Esophagus squamous epithelium (tissue), 5 donors: ENCODE measurements around the gene BRAF. TPM values are rescaled to one million over a fixed set of nuclear protein-coding genes. Genes with fewer than 3 reads are reported as not detected.

Experiments used
- DNase-seq: peaks from one replicate; lab custom pipeline; 2025; lab: John Stamatoyannopoulos, UW
- H3K27ac ChIP-seq, 4 donors: fragments of 200-600 bp; sonication (generic); one replicate each; pipeline ENCODE4 v1.5.1; 2016 to 2019; ENCODE audit warnings: mild to moderate bottlenecking in 1 of 4
- H3K27me3 ChIP-seq, 4 donors: fragments of 200-600 bp; sonication (generic); 1 replicate in 3 of 4; 2 replicates in 1 of 4; pipeline versions ENCODE4 v1.5.1 to v1.6.0; 2017 to 2021; ENCODE audit warnings: antibody characterized with exemption in 1 of 4
- H3K36me3 ChIP-seq, 3 donors: fragments of 200-600 bp; sonication (generic); one replicate each; pipeline ENCODE4 v1.5.1; 2016 to 2019
- H3K4me1 ChIP-seq, 3 donors: fragments of 200-600 bp; sonication (generic); one replicate each; pipeline ENCODE4 v1.5.1; 2017 to 2019
- H3K4me3 ChIP-seq, 4 donors: fragments of 200-600 bp; sonication (generic); 1 replicate in 3 of 4; 2 replicates in 1 of 4; pipeline ENCODE4 v1.5.1; 2016 to 2019; ENCODE audit warnings: mild to moderate bottlenecking in 2 of 4, moderate library complexity in 1 of 4
- H3K9me3 ChIP-seq, 3 donors: fragments of 200-600 bp; sonication (generic); one replicate each; pipeline ENCODE4 v1.5.1; 2016 to 2019
- CTCF ChIP-seq, 6 experiments: fragments of 450-650 bp in 4 of 6; fragments of 200-600 bp in 2 of 6; sonication (generic) in 2 of 6; IDR thresholded peaks; one replicate each; pipeline ENCODE4 v1.5.1; 2016 to 2019; ENCODE audit warnings: antibody characterized with exemption in 6 of 6, mild to moderate bottlenecking in 4 of 6, moderate library complexity in 4 of 6
- POLR2A ChIP-seq, 4 donors: fragments of 450-650 bp; IDR thresholded peaks; one replicate each; pipeline ENCODE4 v1.6.1; 2017; ENCODE audit warnings: antibody characterized with exemption in 4 of 4, mild to moderate bottlenecking in 4 of 4, moderate library complexity in 3 of 4
- WGBS, 2 donors: methylation state at CpG; one replicate each; pipeline ENCODE4 v1.1.5; 2018; 5-methylcytosine and 5-hydroxymethylcytosine counted together
- intact Hi-C: fragments of 100-400 bp; cut with DNase I; formaldehyde crosslinking; loops from one replicate; pipeline ENCODE4 v1.15.0; 2022
- total RNA-seq, 4 donors: library from RNA; depleted of rRNA; stranded (reverse); fragments of >200 nt; gene quantifications; one replicate each; pipeline ENCODE4 v1.1.0, GENCODE V29; 2016
- donor health status: DM: yes; HTN: yes; CAD: no.

Gene BRAF
- total RNA-seq, 4 donors from 2014 or later, result 10.0 to 40.6 (median 20.6) TPM

DNA sequence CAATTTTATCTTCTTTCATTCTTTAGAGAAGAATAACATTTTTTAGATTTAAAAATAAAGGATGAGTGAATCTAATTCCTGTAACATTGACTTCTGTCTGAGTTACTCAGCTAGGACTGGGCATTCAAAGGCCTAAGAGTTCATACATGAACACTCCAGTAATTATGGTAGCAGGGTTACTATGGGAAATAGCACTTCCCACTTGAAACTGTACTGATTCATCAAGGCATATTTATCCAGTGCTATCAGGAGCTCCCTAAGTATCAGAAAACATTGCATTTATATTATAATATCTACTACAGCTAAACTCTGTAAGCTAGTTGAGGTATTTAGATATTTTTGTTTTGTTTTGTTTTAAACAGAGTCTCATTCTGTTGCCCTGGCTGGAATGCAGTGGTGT, 186.4 kb downstream of the BRAF start:
- no peak for DNase-seq
- no peaks in the 10 kb centered on the region for H3K4me1 ChIP-seq
- no peak for TF ChIP-seq POLR2A (IDR thresholded peaks at IDR 0.05)
- TF ChIP-seq CTCF (IDR thresholded peaks at IDR 0.05), result no peak
- H3K4me3 ChIP-seq, result no peak overlapping the region
- H3K27ac ChIP-seq, result no peak overlapping the region
- no peaks in the 10 kb centered on the region for H3K9me3 ChIP-seq
- H3K27me3 ChIP-seq, result no peaks in the 10 kb centered on the region
- peaks cover 0 to 62% (median 0%) of the 10 kb centered on the region in 3 donors for H3K36me3 ChIP-seq
- intact Hi-C loops, result no loop called here

- H3K27ac ChIP-seq, result no peak overlapping the region
- TF ChIP-seq CTCF (IDR thresholded peaks at IDR 0.05) (no peak), POLR2A (IDR thresholded peaks at IDR 0.05) (no peak)
- H3K9me3 ChIP-seq, result no peaks in the 10 kb centered on the region
- intact Hi-C loops, result no loop called here
- H3K36me3 ChIP-seq, result peaks cover 0 to 56% (median 0%) of the 10 kb centered on the region in 3 donors
- H3K4me1 ChIP-seq, result no peaks in the 10 kb centered on the region
- no peak for DNase-seq
- H3K27me3 ChIP-seq, result no peaks in the 10 kb centered on the region
- 71% methylated on average over 1 of the region's 2 CpGs; no CpG with 5 or more reads in 1 of the 2 donors for WGBS, 2 donors
- no peak overlapping the region for H3K4me3 ChIP-seq
These were observed 190.0 kb downstream of the BRAF start for GRCh38 chr7:140734729-140735128.

- intact Hi-C loops, result no loop called here
These were observed 190.6 kb downstream of the BRAF start for GRCh38 chr7:140734096-140734495.

DNA sequence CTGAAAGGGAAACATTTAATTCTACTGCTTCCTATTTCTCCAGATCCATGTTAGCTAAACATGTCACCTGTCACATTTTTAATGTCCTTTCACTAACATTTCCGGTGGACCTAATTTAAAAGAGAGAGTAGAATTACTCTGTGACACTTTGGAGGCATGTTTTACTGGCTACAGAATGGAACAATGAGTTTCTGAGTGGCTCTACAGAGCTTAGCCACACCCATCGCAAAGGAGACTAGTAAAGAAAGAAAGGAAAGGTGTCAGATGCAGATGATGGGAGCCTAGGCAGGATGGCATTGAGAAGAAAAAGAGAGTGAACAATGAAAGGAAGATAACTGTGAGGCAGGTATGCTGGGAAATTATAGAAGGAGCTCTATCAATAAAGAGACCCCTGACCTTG, 192.3 kb downstream of the BRAF start:
- no peak for DNase-seq
- no peaks in the 10 kb centered on the region for H3K27me3 ChIP-seq
- peaks cover 0 to 41% (median 0%) of the 10 kb centered on the region in 3 donors for H3K36me3 ChIP-seq
- no peaks in the 10 kb centered on the region for H3K4me1 ChIP-seq
- H3K4me3 ChIP-seq, result no peak overlapping the region
- intact Hi-C loops, result no loop called here
- no peak for TF ChIP-seq POLR2A (IDR thresholded peaks at IDR 0.05)
- no peak for TF ChIP-seq CTCF (IDR thresholded peaks at IDR 0.05)
- 75 to 87% methylated on average over 2 of the region's 2 CpGs for WGBS, 2 donors
- H3K27ac ChIP-seq, result no peak overlapping the region
- H3K9me3 ChIP-seq, result no peaks in the 10 kb centered on the region

More at GRCh38 chr7:140734096-140734495, 190.6 kb downstream of the BRAF start:
- 67 to 73% methylated on average over 2 of the region's 2 CpGs for WGBS, 2 donors
- Histone ChIP-seq H3K27ac (no peak overlapping the region), H3K9me3 (no peaks in the 10 kb centered on the region), H3K4me3 (no peak overlapping the region), H3K4me1 (no peaks in the 10 kb centered on the region), H3K27me3 (no peaks in the 10 kb centered on the region), H3K36me3 (peaks cover 0 to 56% (median 0%) of the 10 kb centered on the region in 3 donors)
- TF ChIP-seq CTCF (IDR thresholded peaks at IDR 0.05), result no peak
- TF ChIP-seq POLR2A (IDR thresholded peaks at IDR 0.05), result no peak
- DNase-seq, result no peak

DNA sequence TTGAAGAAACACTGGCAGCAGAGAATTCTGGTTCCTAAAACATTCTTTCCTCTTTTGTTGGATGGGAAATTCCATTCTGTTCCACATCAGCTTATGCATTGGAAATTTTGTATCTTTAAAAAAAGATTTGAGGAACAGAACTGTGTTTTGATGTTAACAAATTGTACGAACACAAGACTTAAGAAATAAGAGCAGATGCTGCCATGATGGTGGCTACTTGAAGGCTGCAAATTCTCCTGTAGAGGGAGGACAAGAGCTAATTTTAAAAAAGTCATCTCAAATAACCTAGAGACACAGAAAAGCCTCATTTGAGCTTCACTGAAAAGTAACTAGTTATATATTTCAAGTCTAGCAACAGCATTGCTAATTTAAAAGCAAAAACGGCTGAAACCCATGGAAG, 198.4 kb downstream of the BRAF start:
- no peak overlapping the region for H3K27ac ChIP-seq
- H3K4me3 ChIP-seq, result no peak overlapping the region
- H3K4me1 ChIP-seq, result no peaks in the 10 kb centered on the region
- H3K27me3 ChIP-seq, result no peaks in the 10 kb centered on the region
- H3K36me3 ChIP-seq, result peaks cover 0 to 25% (median 0%) of the 10 kb centered on the region in 3 donors
- no peaks in the 10 kb centered on the region for H3K9me3 ChIP-seq
- 72 to 77% methylated on average over 2 of the region's 2 CpGs for whole genome bisulfite sequencing, 2 donors
- intact Hi-C loops, result no loop called here
- TF ChIP-seq POLR2A (IDR thresholded peaks at IDR 0.05) (no peak), CTCF (IDR thresholded peaks at IDR 0.05) (peak in 1 of 6 experiments; percentile 13)
- DNase-seq, result no peak
